Type B pancreatic cell (in vitro differentiated cells): ENCODE results near the gene SLC35B2. TPM values are rescaled to one million over a fixed set of nuclear protein-coding genes. Genes with fewer than 3 reads are reported as not detected.
A peak's percentile ranks its signal among the peaks of the same experiment; 100 is the strongest.

Source experiments
- DNase-seq: peaks from one replicate; pipeline ENCODE4 v3.0.0; 2021; ENCODE audit warnings: mixed read lengths; ENCODE audit not compliant: unreplicated experiment; ENCODE audit errors: extremely low spot score
- H3K27ac Mint-ChIP-seq: 2 replicates; pipeline ENCODE4 v1.8.0; 2021; ENCODE audit warnings: mild to moderate bottlenecking, mixed read lengths
- H3K27me3 Mint-ChIP-seq: 2 replicates; pipeline ENCODE4 v1.8.0; 2021; ENCODE audit warnings: mixed read lengths
- H3K36me3 Mint-ChIP-seq: 2 replicates; pipeline ENCODE4 v1.8.0; 2021; ENCODE audit warnings: mixed read lengths
- H3K4me1 Mint-ChIP-seq: one replicate; pipeline ENCODE4 v1.8.0; 2021; ENCODE audit warnings: mixed read lengths; ENCODE audit not compliant: unreplicated experiment
- H3K4me3 Mint-ChIP-seq: 2 replicates; pipeline ENCODE4 v1.8.0; 2021; ENCODE audit warnings: mild to moderate bottlenecking, mixed read lengths
- H3K9me3 Mint-ChIP-seq: 2 replicates; pipeline ENCODE4 v1.8.0; 2021; ENCODE audit warnings: mixed read lengths
- total RNA-seq: library from RNA; stranded (reverse); gene quantifications from 2 replicates; pipeline ENCODE4 v1.2.1, GENCODE V29; 2021; ENCODE audit warnings: low replicate concordance
- TF ChIP-seq, protein P1 (sequence below): fragments of 200-600 bp; sonication (generic); conservative IDR thresholded peaks from 2 replicates; pipeline ENCODE4 v1.5.0; 2021; ENCODE audit warnings: antibody characterized with exemption, mild to moderate bottlenecking

The SLC35B2 gene
- total RNA-seq, 1 donor from 2014 or later, result 39.6 TPM

- Mint-ChIP-seq H3K4me1 (peaks cover 17% of the 10 kb centered on the region), H3K27ac (no peak overlapping the region), H3K4me3 (peak overlapping the region; percentile 68), H3K9me3 (no peaks in the 10 kb centered on the region), H3K36me3 (no peaks in the 10 kb centered on the region), H3K27me3 (peaks cover 48% of the 10 kb centered on the region)
- DNase-seq, result no peak
- TF ChIP-seq, protein P1, sequence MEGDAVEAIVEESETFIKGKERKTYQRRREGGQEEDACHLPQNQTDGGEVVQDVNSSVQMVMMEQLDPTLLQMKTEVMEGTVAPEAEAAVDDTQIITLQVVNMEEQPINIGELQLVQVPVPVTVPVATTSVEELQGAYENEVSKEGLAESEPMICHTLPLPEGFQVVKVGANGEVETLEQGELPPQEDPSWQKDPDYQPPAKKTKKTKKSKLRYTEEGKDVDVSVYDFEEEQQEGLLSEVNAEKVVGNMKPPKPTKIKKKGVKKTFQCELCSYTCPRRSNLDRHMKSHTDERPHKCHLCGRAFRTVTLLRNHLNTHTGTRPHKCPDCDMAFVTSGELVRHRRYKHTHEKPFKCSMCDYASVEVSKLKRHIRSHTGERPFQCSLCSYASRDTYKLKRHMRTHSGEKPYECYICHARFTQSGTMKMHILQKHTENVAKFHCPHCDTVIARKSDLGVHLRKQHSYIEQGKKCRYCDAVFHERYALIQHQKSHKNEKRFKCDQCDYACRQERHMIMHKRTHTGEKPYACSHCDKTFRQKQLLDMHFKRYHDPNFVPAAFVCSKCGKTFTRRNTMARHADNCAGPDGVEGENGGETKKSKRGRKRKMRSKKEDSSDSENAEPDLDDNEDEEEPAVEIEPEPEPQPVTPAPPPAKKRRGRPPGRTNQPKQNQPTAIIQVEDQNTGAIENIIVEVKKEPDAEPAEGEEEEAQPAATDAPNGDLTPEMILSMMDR, result peak; percentile 97
These were observed 10.8 kb upstream of the SLC35B2 start for GRCh38 chr6:44268095-44268628.

DNA sequence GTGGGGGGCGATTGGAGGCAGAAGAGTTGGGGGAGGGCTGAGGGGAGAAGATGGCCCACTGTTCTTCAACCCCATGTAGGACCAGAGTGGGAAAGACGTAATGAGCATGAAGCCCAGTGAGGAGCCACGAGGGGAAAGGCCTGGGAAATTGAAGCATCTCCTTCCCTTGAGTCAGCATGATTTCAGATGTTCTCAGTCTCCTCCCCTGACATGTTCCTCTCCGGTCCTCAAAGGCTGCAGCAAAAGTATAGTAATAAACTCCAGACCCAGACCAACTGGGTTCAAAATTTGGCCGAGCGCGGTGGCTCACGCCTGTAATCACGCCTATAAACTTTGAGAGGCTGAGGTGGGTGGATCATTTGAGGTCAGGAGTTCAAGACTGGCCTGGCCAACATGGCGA is 9.9 kb upstream of the SLC35B2 start:
- H3K9me3 Mint-ChIP-seq, result no peaks in the 10 kb centered on the region
- H3K4me1 Mint-ChIP-seq, result peaks cover 23% of the 10 kb centered on the region
- H3K36me3 Mint-ChIP-seq, result no peaks in the 10 kb centered on the region
- H3K27ac Mint-ChIP-seq, result no peak overlapping the region
- no peak overlapping the region for H3K4me3 Mint-ChIP-seq
- no peak for DNase-seq
- TF ChIP-seq, protein P1, result no peak
- peaks cover 39% of the 10 kb centered on the region for H3K27me3 Mint-ChIP-seq

DNA sequence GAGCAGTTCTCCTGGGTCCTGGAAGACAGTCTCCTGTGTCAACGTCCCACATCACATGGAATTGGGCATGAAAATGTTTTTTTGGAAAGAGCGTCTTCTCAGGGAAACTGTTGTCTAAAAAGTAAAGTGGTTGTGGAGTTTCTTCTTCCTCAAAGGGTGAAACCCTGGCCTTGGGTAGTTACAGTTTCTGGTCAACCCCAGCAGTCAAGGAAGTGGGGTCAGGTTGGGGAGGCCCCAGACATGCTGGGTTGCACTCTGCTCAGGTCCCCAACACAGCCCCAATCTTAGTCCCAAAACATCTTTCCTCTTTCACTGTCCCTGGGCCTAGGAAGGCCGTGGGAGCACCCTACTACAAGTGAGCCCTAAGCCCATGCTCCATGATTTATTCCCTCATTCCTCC is 9.0 kb upstream of the SLC35B2 start:
- Mint-ChIP-seq H3K4me3 (peak overlapping the region; percentile 93), H3K9me3 (no peaks in the 10 kb centered on the region), H3K4me1 (peaks cover 23% of the 10 kb centered on the region), H3K27me3 (peaks cover 32% of the 10 kb centered on the region), H3K36me3 (no peaks in the 10 kb centered on the region), H3K27ac (peak overlapping the region; percentile 55)
- no peak for DNase-seq
- TF ChIP-seq, protein P1, result no peak

- TF ChIP-seq, protein P1, result no peak
- peaks cover 28% of the 10 kb centered on the region for H3K27me3 Mint-ChIP-seq
- H3K4me3 Mint-ChIP-seq, result peak overlapping the region; percentile 93
- H3K4me1 Mint-ChIP-seq, result peaks cover 23% of the 10 kb centered on the region
- DNase-seq, result no peak
- H3K36me3 Mint-ChIP-seq, result no peaks in the 10 kb centered on the region
- H3K9me3 Mint-ChIP-seq, result no peaks in the 10 kb centered on the region
- peak overlapping the region; percentile 68 for H3K27ac Mint-ChIP-seq
These were observed 8.4 kb upstream of the SLC35B2 start for GRCh38 chr6:44265722-44266233.

- H3K27me3 Mint-ChIP-seq, result peaks cover 27% of the 10 kb centered on the region
- peak within 1 kb of the TSS; percentile 93 for H3K4me3 Mint-ChIP-seq
- H3K36me3 Mint-ChIP-seq, result no peaks in the 10 kb centered on the region
- peak within 1 kb of the TSS; percentile 87 for H3K27ac Mint-ChIP-seq
- H3K9me3 Mint-ChIP-seq, result no peaks in the 10 kb centered on the region
- DNase-seq, result peak; percentile 94
- peaks cover 23% of the 10 kb centered on the region for H3K4me1 Mint-ChIP-seq
- TF ChIP-seq, protein P1, result peak; percentile 26
These were observed 7.8 kb upstream of the SLC35B2 start, which contains the start of gene NFKBIE for GRCh38 chr6:44265007-44265721. Gene NFKBIE, minus strand, starts transcription at chr6:44265551. Its CDS starts 205 bp downstream, at chr6:44265346.
